ENCODE measurements around the gene SCUBE2.
"Not testable (repeated sequence)": the region's sequence is repeated elsewhere in the genome, so short reads cannot be mapped to it uniquely, and the experiment has no call there.

The SCUBE2 gene

GRCh38 chr11:9104580-9104979, 13.2 kb upstream of the SCUBE2 start:
- FAIRE-seq, result no peak

DNA sequence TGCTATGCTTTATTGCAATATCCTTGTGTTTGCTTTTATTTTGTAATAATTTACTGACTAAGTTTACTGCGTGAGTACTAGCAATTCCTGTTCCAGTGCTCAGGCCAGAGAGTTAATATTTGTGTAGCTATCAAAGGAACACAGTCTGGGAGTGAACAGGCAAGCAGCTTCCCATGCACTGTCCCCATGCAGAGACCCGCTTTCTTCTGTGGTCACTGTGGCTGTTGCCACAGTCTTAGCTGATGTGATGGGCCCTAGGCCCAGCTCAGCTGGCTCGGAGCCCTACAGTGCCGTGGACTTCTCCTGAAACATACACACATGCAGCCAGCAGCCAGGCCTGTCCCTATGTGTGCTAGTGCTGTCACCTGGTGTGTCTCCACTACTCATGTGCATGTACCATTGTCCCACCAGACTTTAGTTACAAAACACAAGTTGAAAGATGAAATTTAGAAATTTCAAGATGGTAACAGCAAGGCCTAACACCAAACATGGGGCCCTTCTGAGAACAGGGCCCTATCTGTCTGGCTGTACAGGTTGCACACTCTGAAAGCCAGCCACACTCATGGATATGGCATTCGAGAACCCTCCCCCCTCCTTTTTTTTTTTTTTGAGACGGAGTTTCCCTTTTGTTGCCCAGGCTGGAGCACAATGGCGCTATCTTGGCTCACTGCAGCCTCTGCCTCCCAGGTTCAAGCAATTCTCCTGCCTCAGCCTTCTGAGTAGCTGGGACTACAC, 12.3 kb upstream of the SCUBE2 start:
- no peak for FAIRE-seq

DNA sequence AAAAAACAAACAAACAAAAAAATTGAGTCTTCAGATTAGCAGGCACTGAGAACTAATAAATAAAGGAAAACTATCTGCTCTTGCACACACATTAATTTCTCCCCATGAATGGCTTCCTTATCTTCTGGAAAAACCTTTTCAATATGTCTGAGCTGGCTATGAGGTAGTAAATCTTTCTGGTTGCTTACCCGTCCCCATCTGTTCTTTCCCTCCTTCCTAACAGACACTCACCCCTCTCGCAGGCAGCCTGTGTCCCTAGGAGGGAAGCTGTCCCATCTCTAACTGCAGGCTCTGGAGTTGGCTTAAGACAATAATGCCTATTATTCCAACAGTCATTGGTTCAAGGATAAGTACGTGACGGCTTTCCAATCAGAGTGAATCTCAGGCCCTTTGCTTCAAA, 8.2 kb upstream of the SCUBE2 start:
- FAIRE-seq, result no peak

DNA sequence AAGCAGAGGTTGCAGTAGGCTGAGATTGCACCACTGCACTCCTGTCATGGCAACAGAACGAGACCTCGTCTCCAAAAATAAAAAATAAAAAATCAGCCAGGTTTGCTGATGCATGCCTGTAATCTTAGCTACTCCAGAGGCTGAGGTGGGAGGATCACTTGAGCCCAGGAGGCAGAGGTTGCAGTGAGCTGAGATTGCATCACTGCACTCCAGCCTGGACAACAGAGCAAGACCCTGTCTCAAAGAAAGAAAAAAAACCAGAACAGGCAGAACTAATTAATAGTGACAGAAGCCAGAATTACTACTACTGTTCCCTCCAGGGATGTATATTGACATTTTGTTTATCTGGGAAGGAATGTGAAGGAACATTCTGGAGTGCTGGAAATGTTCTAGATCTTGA, 7.1 kb upstream of the SCUBE2 start:
- not testable (repeated sequence) for FAIRE-seq

DNA sequence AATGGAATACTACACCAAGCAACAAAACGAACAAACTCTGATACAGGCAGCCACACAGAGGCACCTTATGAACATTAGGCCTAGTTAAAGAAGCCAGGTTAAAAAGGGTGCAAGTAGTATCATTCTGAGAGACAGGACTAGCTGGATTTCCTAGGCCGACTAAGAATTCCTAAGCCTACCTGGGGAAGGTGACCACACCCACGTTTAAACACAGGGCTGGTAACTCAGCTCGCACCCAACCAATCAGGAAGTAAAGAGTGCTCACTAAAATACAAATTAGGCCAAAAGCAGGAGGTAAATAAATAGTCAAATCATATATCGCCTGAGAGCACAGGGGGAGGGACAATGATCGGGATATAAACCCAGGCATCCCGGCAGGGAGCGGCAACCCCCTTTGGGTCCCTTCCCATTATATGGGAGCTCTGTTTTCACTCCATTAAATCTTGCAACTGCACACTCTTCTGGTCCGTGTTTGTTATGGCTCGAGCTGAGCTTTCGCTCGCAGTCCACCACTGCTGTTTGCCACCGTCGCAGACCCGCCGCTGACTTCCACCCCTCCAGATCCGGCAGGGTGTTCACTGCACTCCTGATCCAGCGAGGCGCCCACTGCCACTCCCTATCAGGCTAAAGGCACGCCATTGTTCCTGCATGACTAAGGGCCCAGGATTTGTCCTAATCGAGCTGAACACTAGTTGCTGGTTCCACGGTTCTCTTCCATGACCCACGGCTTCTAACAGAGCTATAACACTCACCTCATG, 6.0 kb upstream of the SCUBE2 start:
- FAIRE-seq, result not testable (repeated sequence)

DNA sequence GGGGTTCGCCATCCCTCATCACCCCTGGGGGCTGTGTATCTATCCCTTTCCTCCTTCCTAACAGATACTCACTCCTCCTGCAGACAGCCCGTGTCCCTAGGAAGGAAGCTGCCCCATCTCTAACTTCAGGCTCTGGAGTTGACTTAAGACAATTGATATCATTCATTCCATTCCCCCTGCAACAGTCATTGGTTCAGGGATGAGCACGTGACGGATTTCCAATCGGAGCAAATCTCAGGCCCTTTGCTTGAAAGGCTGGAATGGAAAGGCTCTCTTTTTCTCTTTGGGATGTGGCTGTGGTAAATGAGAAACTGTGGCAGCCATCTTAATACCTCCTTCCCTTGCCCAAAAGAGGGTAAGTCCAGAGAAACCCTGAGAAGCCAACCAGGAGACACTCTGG, 5.0 kb upstream of the SCUBE2 start:
- FAIRE-seq, result no peak

DNA sequence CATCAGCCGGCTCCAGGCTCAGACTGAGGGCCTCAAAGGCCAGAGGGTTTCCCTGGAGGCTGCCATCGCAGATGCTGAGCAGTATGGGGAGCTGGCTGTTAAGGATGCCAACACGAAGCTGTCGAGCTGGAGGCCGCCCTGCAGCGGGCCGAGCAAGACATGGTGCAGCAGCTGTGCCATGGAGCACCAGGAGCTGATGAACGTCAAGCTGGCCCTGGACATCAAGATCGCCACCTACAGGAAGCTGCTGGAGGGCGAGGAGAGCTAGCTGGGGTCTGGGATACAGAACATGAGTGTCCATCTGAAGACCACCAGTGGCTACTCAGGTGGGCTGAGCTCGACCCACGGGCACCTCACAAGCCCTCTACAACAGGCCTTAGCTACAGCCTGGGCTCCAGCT, 4.0 kb upstream of the SCUBE2 start:
- FAIRE-seq, result no peak

DNA sequence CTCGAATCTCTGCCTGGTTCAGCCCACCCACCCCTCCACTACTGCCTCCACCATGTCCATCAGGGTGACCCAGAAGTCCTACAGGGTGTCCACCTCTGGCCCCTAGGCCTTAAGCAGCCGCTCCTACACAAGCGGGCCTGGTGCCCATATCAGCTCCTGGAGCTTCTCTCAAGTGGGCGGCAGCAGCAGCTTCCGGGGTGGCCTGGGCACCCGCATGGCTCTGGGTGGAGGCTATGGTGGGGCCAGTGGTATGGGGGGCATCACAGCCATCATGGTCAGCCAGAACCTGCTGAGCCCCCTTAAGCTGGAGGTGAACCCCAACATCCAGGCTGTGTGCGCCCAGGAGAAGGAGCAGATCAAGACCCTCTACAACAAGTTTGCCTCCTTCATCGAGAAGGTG, 3.0 kb upstream of the SCUBE2 start:
- FAIRE-seq, result no peak

GRCh38 chr11:9092853-9093778, 1.7 kb upstream of the SCUBE2 start:
- no peak for FAIRE-seq

- no peak for FAIRE-seq
Measured at GRCh38 chr11:9092072-9092471, 673 bp upstream of the SCUBE2 start.

- FAIRE-seq, result no peak
Measured at GRCh38 chr11:9090488-9091043, 833 bp downstream of the SCUBE2 start.

GRCh38 chr11:9089636-9090035, 1.8 kb downstream of the SCUBE2 start:
- FAIRE-seq, result no peak

GRCh38 chr11:9089061-9089460, 2.3 kb downstream of the SCUBE2 start:
- no peak for FAIRE-seq

DNA sequence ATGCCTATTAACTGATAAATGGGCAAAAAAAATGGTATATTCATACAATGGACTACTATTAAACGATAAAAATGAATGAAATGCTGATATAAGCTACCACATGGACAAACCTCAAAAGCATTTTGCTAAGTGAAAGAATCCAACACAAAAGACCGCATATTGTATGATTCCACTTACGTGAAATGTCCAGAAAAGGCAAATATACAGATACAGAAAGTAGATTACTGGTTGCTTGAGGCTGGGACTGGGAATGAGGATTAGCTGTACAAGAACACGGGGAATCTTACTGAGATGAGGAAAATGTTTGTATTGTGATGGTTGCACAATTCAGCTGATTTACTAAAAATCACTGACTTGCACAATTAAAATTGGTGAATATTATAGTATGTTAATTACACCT, 8.8 kb downstream of the SCUBE2 start:
- no peak for FAIRE-seq

DNA sequence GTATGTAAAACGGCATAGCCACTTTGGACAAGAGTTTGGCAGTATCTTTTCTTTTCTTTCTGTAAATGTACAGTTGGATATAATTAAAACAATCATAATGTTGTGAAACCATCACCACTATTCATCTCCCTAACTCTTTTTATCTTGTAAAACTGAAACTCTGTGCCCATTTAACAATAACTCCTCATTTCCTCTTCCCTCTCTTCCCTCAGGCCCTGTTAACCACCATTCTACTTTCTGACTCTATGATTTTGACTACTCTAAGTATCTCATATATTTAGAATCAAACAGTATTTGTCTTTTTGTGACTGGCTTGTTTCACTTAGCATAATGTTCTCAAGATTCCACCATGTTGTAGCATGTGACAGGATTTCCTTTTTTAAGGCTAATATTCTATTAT, 10.2 kb downstream of the SCUBE2 start:
- no peak for FAIRE-seq

DNA sequence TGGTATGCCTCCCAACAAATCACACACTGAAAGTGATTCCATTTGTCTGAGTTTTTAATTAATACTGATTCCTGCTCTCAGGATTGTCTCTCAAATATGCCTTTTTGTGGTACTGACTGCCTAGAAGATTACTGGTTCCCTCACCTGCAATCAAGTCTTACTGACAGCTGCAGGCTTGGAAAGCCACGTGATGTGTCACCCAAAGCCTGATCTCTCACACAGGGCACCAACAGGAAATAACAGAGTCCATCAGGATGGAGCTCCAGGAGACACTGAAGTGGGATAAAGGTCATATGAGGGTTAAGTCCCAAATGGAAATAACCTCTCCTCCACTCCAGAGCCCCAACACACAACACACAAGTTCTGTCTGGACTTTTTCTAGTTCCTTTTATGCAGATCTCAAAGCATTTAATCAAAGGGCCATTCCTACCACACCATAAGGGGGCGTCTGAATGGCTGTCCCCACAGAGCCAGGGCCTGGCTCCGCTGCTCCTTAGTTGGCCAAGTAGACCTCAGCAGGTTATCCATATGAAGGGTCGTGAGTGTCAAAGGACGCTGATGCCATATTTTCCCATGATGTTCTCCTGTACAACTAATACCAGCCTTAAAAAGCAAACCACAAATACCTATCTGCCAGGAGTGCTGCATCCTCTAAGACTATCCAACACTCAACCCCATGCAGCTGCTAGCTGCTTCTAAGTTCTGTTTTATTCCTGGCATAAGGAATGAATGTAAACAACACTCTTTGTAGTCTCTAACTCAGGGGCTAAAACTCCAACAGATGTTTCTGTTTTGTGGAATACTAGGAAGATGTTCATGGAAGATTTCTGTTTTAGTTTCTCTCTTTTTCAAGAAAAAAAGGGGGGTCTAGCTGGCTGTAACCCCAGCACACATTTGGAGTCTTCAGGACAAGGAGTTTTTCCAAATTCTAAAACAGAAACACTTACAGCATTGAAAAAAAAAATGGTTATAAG, 13.0 kb downstream of the SCUBE2 start:
- no peak for FAIRE-seq

DNA sequence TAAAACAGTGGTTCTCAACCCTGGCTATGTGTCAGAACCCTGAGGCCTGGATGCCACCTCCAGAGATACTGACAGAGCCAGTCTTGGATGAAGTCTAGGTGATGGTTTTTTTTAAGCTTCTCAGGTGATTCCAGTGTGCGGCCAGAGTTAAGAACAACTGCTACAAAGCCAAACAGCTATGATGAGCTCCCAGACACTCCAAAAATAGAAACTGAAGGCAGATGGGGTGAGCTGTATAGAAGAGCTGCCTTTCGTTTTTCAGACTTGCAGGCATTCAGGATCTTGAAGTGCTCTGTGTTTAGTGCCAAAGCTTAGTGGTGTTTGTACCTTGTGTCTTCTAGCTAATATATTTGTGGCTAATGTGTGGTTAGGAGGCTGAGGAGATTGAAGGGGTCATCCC, 14.2 kb downstream of the SCUBE2 start:
- no peak for FAIRE-seq

DNA sequence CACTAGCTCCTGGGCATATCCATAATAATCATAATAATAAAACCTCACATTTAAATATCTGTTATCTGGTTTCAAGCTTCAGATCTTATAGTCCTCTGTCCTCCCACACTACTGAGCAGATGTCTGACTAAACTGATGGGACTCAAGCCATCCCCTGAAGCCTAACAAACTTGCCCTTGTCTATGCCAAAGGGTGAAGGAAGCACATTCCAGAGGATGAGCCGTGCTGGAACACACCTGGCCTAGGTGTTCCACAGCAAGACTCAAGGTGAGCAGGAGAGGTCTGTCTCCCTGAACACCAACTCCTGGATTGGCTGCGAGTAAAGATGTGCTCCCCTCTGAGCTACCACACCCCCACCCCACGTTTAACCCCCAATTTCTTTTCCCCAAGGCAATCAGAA, 14.7 kb downstream of the SCUBE2 start:
- no peak for FAIRE-seq

DNA sequence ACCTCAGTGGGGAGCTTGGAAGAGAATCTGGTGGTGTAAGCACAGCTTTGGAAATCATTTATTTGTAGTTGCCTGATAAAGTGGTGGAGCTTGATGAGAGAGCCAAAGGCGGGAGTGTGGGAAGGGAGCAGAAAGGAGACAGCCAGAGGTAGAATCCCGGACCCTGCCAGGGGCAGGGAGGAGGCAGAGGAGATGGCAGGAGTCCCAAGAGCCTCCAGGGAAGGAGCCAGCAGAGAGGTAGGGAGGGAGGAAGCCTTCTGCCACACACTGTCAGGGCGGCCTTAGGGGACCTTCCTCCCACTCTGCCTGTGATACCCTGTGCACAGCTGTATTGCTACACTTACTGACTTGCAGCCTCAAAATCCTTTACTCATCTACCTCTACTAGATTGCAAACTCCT, 15.4 kb downstream of the SCUBE2 start:
- FAIRE-seq, result no peak

DNA sequence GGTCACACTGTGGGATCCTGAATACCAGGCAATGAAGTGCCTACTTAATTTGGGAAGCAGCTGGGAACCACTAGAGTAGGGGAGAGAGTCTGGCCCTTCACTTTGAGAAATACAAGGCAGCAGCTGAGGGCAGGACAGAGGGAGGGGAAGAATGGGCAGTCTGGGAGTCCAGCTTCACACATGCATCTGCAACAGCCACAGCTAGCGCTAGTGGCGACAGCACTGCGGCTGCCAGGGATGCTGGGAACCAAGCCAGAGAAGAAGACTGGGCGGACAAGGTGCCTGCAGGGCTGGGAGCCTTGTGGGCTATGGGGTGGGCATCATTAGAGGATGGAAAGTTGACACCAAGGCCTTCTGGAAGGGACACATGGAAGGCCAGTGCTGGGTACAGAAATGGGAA, 15.8 kb downstream of the SCUBE2 start:
- FAIRE-seq, result no peak

DNA sequence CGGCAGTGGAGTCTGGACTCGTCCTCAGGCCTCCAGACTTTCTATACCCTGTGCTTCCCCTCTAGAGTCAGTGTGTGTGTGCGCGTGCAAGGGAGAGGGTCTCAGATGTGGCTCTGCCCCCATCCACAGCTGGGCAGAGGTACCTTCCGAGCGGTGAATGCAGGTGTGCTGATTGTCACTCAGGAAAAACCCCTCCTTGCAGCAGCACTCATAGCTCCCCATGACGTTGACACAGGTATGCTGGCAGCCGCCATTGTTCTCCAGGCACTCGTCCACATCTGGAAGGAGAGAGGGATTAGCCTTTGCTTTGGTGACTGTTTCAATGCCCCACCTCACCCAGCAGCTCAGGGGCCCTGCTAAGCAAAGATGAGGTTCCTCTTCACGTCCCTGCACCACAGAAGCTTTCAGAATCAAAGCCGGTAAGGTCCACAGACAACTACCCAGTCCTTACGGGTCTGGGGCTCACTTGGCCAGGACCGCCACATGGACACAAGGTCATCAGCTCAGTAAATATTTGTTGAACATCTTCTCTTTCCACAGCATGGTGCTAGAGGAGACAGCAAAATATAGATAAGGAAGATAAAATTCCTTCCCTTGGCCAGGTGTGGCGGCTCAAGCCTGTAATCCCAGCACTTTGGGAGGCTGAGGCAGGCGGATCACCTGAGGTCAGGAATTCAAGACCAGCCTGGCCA, 16.9 kb downstream of the SCUBE2 start:
- no peak for FAIRE-seq

Data from islet of Langerhans (tissue), 1 donor.